Lower leg skin (tissue), 3 donors: ENCODE data around the gene TAS1R2.

Source experiments
- CTCF ChIP-seq, 3 donors: fragments of 450-650 bp; IDR thresholded peaks; one replicate each; pipeline ENCODE4 v1.5.1; 2016; ENCODE audit warnings: antibody characterized with exemption in 3 of 3, mild to moderate bottlenecking in 3 of 3, moderate library complexity in 2 of 3
- POLR2A ChIP-seq, 2 donors: fragments of 450-650 bp; IDR thresholded peaks; one replicate each; pipeline ENCODE4 v1.6.1; 2016 to 2017; ENCODE audit warnings: antibody characterized with exemption in 2 of 2, mild to moderate bottlenecking in 1 of 2, moderate library complexity in 1 of 2

- TF ChIP-seq CTCF (IDR thresholded peaks at IDR 0.05) (no peak), POLR2A (IDR thresholded peaks at IDR 0.05) (no peak)
Measured at GRCh38 chr1:18817795-18818435, 41.5 kb downstream of the TAS1R2 start.
